ENCODE measurements around the gene ME3.
"Not testable (repeated sequence)": the region's sequence is repeated elsewhere in the genome, so short reads cannot be mapped to it uniquely, and the experiment has no call there.

Gene ME3

GRCh38 chr11:86548271-86548917, 124.0 kb downstream of the ME3 start:
- DNase-seq = no peak
- CTCF ChIA-PET = no interaction called here
- POLR2A ChIA-PET = no interaction called here
- 100% methylated on average over 6 of the region's 6 CpGs for WGBS (ENCODE audit: insufficient coverage)
- H3K4me3 ChIP-seq (ENCODE audit: control insufficient read depth in 1 of 7, extremely low read depth in 1 of 7, insufficient read depth in 4 of 7, low read depth in 2 of 7, low read length in 6 of 7) = no peak overlapping the region
- peaks cover 0 to 7% (median 0%) of the 10 kb centered on the region in 4 experiments for H3K36me3 ChIP-seq (ENCODE audit: control insufficient read depth in 4 of 4, insufficient read depth in 4 of 4, low read length in 3 of 4)
- H3K27ac ChIP-seq (ENCODE audit: insufficient read depth in 1 of 2, low read depth in 1 of 2, low read length in 2 of 2, poor library complexity in 1 of 2, severe bottlenecking in 2 of 2) = peak overlapping the region in 1 of 2 experiments; percentile 15
- peaks cover 0 to 15% (median 5%) of the 10 kb centered on the region in 4 experiments for H3K4me1 ChIP-seq (ENCODE audit: control extremely low read depth in 1 of 4, control insufficient read depth in 4 of 4, insufficient read depth in 4 of 4, low read length in 3 of 4)
- no peaks in the 10 kb centered on the region for H3K9me3 ChIP-seq (ENCODE audit: control extremely low read depth in 1 of 5, control insufficient read depth in 4 of 5, insufficient read depth in 2 of 5, low read depth in 1 of 5, low read length in 4 of 5)
- H3K27me3 ChIP-seq (replicated peaks in 2 of 5; ENCODE audit: control insufficient read depth in 4 of 5, insufficient read depth in 5 of 5, low read length in 4 of 5) = no peaks in the 10 kb centered on the region

- POLR2A ChIA-PET = no interaction called here
- Histone ChIP-seq H3K27me3 (replicated peaks in 2 of 5; ENCODE audit: control insufficient read depth in 4 of 5, insufficient read depth in 5 of 5, low read length in 4 of 5) (no peaks in the 10 kb centered on the region), H3K4me1 (ENCODE audit: control extremely low read depth in 1 of 4, control insufficient read depth in 4 of 4, insufficient read depth in 4 of 4, low read length in 3 of 4) (peaks cover 0 to 15% (median 5%) of the 10 kb centered on the region in 4 experiments), H3K4me3 (ENCODE audit: control insufficient read depth in 1 of 7, extremely low read depth in 1 of 7, insufficient read depth in 4 of 7, low read depth in 2 of 7, low read length in 6 of 7) (no peak overlapping the region), H3K27ac (ENCODE audit: insufficient read depth in 1 of 2, low read depth in 1 of 2, low read length in 2 of 2, poor library complexity in 1 of 2, severe bottlenecking in 2 of 2) (peak overlapping the region in 1 of 2 experiments; percentile 15), H3K36me3 (ENCODE audit: control insufficient read depth in 4 of 4, insufficient read depth in 4 of 4, low read length in 3 of 4) (peaks cover 0 to 2% (median 0%) of the 10 kb centered on the region in 4 experiments), H3K9me3 (ENCODE audit: control extremely low read depth in 1 of 5, control insufficient read depth in 4 of 5, insufficient read depth in 2 of 5, low read depth in 1 of 5, low read length in 4 of 5) (peaks cover 0 to 1% (median 0%) of the 10 kb centered on the region in 5 experiments)
- WGBS (ENCODE audit: insufficient coverage) = 100% methylated on average over 1 of the region's 2 CpGs
- DNase-seq = no peak
- CTCF ChIA-PET = no interaction called here
Measured at GRCh38 chr11:86547727-86548126, 124.7 kb downstream of the ME3 start.

GRCh38 chr11:86541299-86541698, 131.1 kb downstream of the ME3 start:
- H3K4me3 ChIP-seq (ENCODE audit: control insufficient read depth in 1 of 7, extremely low read depth in 1 of 7, insufficient read depth in 4 of 7, low read depth in 2 of 7, low read length in 6 of 7); H3K4me1 ChIP-seq (ENCODE audit: control extremely low read depth in 1 of 4, control insufficient read depth in 4 of 4, insufficient read depth in 4 of 4, low read length in 3 of 4); CTCF ChIA-PET; H3K27me3 ChIP-seq (replicated peaks in 2 of 5; ENCODE audit: control insufficient read depth in 4 of 5, insufficient read depth in 5 of 5, low read length in 4 of 5); POLR2A ChIA-PET; H3K27ac ChIP-seq (ENCODE audit: insufficient read depth in 1 of 2, low read depth in 1 of 2, low read length in 2 of 2, poor library complexity in 1 of 2, severe bottlenecking in 2 of 2); H3K36me3 ChIP-seq (ENCODE audit: control insufficient read depth in 4 of 4, insufficient read depth in 4 of 4, low read length in 3 of 4); H3K9me3 ChIP-seq (ENCODE audit: control extremely low read depth in 1 of 5, control insufficient read depth in 4 of 5, insufficient read depth in 2 of 5, low read depth in 1 of 5, low read length in 4 of 5); DNase-seq: not testable (repeated sequence)
- 100% methylated on average over 2 of the region's 3 CpGs for WGBS (ENCODE audit: insufficient coverage)

GRCh38 chr11:86538223-86538548, 134.2 kb downstream of the ME3 start:
- WGBS (ENCODE audit: insufficient coverage) = 83% methylated on average over 1 of the region's 3 CpGs
- peaks cover 0 to 4% (median 0%) of the 10 kb centered on the region in 4 experiments for H3K36me3 ChIP-seq (ENCODE audit: control insufficient read depth in 4 of 4, insufficient read depth in 4 of 4, low read length in 3 of 4)
- no peaks in the 10 kb centered on the region for H3K27me3 ChIP-seq (replicated peaks in 2 of 5; ENCODE audit: control insufficient read depth in 4 of 5, insufficient read depth in 5 of 5, low read length in 4 of 5)
- H3K4me3 ChIP-seq (ENCODE audit: control insufficient read depth in 1 of 7, extremely low read depth in 1 of 7, insufficient read depth in 4 of 7, low read depth in 2 of 7, low read length in 6 of 7) = no peak overlapping the region
- POLR2A ChIA-PET = no interaction called here
- no peak for DNase-seq
- H3K27ac ChIP-seq (ENCODE audit: insufficient read depth in 1 of 2, low read depth in 1 of 2, low read length in 2 of 2, poor library complexity in 1 of 2, severe bottlenecking in 2 of 2) = no peak overlapping the region
- H3K9me3 ChIP-seq (ENCODE audit: control extremely low read depth in 1 of 5, control insufficient read depth in 4 of 5, insufficient read depth in 2 of 5, low read depth in 1 of 5, low read length in 4 of 5) = peaks cover 0 to 3% (median 0%) of the 10 kb centered on the region in 5 experiments
- no peaks in the 10 kb centered on the region for H3K4me1 ChIP-seq (ENCODE audit: control extremely low read depth in 1 of 4, control insufficient read depth in 4 of 4, insufficient read depth in 4 of 4, low read length in 3 of 4)
- CTCF ChIA-PET = interaction anchor here (0.8 to 1.3 kb wide), 2 partner anchors 76 to 82 kb away, joined by 4 read pairs; no protein-coding TSS in a partner anchor

- Histone ChIP-seq H3K27ac (ENCODE audit: insufficient read depth in 1 of 2, low read depth in 1 of 2, low read length in 2 of 2, poor library complexity in 1 of 2, severe bottlenecking in 2 of 2) (no peak overlapping the region), H3K9me3 (ENCODE audit: control extremely low read depth in 1 of 5, control insufficient read depth in 4 of 5, insufficient read depth in 2 of 5, low read depth in 1 of 5, low read length in 4 of 5) (peaks cover 0 to 3% (median 0%) of the 10 kb centered on the region in 5 experiments), H3K4me1 (ENCODE audit: control extremely low read depth in 1 of 4, control insufficient read depth in 4 of 4, insufficient read depth in 4 of 4, low read length in 3 of 4) (no peaks in the 10 kb centered on the region), H3K27me3 (replicated peaks in 2 of 5; ENCODE audit: control insufficient read depth in 4 of 5, insufficient read depth in 5 of 5, low read length in 4 of 5) (no peaks in the 10 kb centered on the region), H3K4me3 (ENCODE audit: control insufficient read depth in 1 of 7, extremely low read depth in 1 of 7, insufficient read depth in 4 of 7, low read depth in 2 of 7, low read length in 6 of 7) (no peak overlapping the region), H3K36me3 (ENCODE audit: control insufficient read depth in 4 of 4, insufficient read depth in 4 of 4, low read length in 3 of 4) (peaks cover 0 to 4% (median 0%) of the 10 kb centered on the region in 4 experiments)
- DNase-seq = peak in 2 of 3 donors; percentile 8 to 13
- ChIA-PET POLR2A (no interaction called here), CTCF (interaction anchor here (0.8 to 1.3 kb wide), 2 partner anchors 75 to 81 kb away, joined by 4 read pairs; no protein-coding TSS in a partner anchor)
Measured at GRCh38 chr11:86537541-86538222, 134.7 kb downstream of the ME3 start.

GRCh38 chr11:86535773-86536172, 136.6 kb downstream of the ME3 start:
- Histone ChIP-seq H3K9me3 (ENCODE audit: control extremely low read depth in 1 of 5, control insufficient read depth in 4 of 5, insufficient read depth in 2 of 5, low read depth in 1 of 5, low read length in 4 of 5) (peaks cover 0 to 3% (median 0%) of the 10 kb centered on the region in 5 experiments), H3K27me3 (replicated peaks in 2 of 5; ENCODE audit: control insufficient read depth in 4 of 5, insufficient read depth in 5 of 5, low read length in 4 of 5) (no peaks in the 10 kb centered on the region), H3K27ac (ENCODE audit: insufficient read depth in 1 of 2, low read depth in 1 of 2, low read length in 2 of 2, poor library complexity in 1 of 2, severe bottlenecking in 2 of 2) (no peak overlapping the region), H3K36me3 (ENCODE audit: control insufficient read depth in 4 of 4, insufficient read depth in 4 of 4, low read length in 3 of 4) (peaks cover 0 to 4% (median 0%) of the 10 kb centered on the region in 4 experiments), H3K4me1 (ENCODE audit: control extremely low read depth in 1 of 4, control insufficient read depth in 4 of 4, insufficient read depth in 4 of 4, low read length in 3 of 4) (no peaks in the 10 kb centered on the region), H3K4me3 (ENCODE audit: control insufficient read depth in 1 of 7, extremely low read depth in 1 of 7, insufficient read depth in 4 of 7, low read depth in 2 of 7, low read length in 6 of 7) (no peak overlapping the region)
- POLR2A ChIA-PET = no interaction called here
- CTCF ChIA-PET = no interaction called here
- no peak for DNase-seq

GRCh38 chr11:86524620-86525352, 147.6 kb downstream of the ME3 start:
- POLR2A ChIA-PET = no interaction called here
- no peak overlapping the region for H3K4me3 ChIP-seq (ENCODE audit: control insufficient read depth in 1 of 7, extremely low read depth in 1 of 7, insufficient read depth in 4 of 7, low read depth in 2 of 7, low read length in 6 of 7)
- 100% methylated on average over 2 of the region's 2 CpGs for WGBS (ENCODE audit: insufficient coverage)
- no peaks in the 10 kb centered on the region for H3K4me1 ChIP-seq (ENCODE audit: control extremely low read depth in 1 of 4, control insufficient read depth in 4 of 4, insufficient read depth in 4 of 4, low read length in 3 of 4)
- no peaks in the 10 kb centered on the region for H3K27me3 ChIP-seq (replicated peaks in 2 of 5; ENCODE audit: control insufficient read depth in 4 of 5, insufficient read depth in 5 of 5, low read length in 4 of 5)
- CTCF ChIA-PET = interaction anchor here (1.5 kb wide), 1 partner anchor 83 kb away, joined by 4 read pairs; no protein-coding TSS in a partner anchor
- H3K27ac ChIP-seq (ENCODE audit: insufficient read depth in 1 of 2, low read depth in 1 of 2, low read length in 2 of 2, poor library complexity in 1 of 2, severe bottlenecking in 2 of 2) = no peak overlapping the region
- DNase-seq = no peak
- H3K9me3 ChIP-seq (ENCODE audit: control extremely low read depth in 1 of 5, control insufficient read depth in 4 of 5, insufficient read depth in 2 of 5, low read depth in 1 of 5, low read length in 4 of 5) = peaks cover 0 to 8% (median 2%) of the 10 kb centered on the region in 5 experiments
- H3K36me3 ChIP-seq (ENCODE audit: control insufficient read depth in 4 of 4, insufficient read depth in 4 of 4, low read length in 3 of 4) = peaks cover 0 to 4% (median 2%) of the 10 kb centered on the region in 4 experiments

Measured in common myeloid progenitor, CD34-positive (primary cell).